HG03521 (cell line): Measurements from ENCODE around the gene TRMT61B.
A peak's percentile ranks its signal among the peaks of the same experiment; 100 is the strongest.

Source experiments
- ATAC-seq: cut with Tn5 transposase; IDR thresholded peaks from one replicate; pipeline ENCODE4 v1.9.1; 2021; ENCODE audit warnings: mild to moderate bottlenecking, moderate library complexity; ENCODE audit not compliant: unreplicated experiment

Gene TRMT61B

DNA sequence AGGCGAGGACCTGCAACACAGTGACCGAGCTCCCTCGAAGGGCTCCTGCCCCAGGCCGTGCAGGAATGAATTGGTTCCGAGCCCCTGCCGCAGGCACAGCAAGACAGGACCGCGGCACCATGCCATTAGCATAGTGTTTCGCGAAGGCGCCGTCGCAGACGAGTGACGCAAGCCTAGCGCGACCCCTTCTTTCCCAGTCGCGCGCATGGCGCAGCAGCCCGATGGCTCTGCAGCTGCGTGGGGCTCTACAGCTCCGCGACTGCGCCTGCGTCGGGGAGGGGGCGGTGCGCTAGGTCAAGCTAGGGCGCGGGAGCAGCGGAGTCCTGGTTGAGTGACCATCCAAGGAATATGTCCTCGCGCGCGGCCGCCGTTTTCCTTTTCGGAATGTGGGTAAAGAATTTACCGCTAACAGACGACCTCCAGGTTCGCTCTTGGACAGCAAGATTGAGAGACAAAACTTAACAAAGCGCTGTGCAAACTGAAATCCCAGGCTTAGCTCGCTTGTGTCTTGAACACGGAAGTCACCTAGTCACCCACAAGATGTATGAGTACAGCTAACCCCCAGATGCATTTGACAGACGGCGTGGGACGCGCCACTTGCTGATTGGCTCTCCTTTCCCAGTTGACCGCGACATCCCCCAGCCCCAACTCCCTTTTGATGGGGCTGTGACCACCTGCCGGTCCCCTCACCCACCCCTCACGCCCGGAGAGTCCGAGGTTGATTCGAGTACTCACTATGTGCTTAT is at the start of gene TRMT61B:
TRMT61B (minus strand) TSS at position 164 of the 746 bp plus-strand sequence; CDS start at position 132, 32 bp downstream.
- peak; percentile 95 for ATAC-seq

DNA sequence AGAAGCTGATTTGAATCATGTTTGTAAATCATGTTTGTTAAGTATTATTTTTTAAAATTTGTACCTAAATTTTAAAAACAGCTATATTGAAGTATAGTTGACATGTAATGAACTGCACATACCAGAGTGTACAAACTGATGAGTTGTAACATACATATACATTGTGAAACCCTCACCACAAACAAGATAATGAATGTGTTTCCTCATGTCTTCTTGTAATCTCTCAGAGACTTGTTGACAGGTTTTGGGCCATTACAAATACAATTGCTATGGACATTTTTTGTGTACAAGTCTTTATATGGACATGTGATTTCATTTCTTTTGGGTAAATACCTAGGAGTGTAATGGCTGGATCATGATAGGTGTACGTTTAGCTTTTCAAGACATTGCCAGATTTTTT is 45.8 kb upstream of the TRMT61B start:
- no peak for ATAC-seq

GRCh38 chr2:28909655-28910353 is 39.7 kb upstream of the TRMT61B start:
- no peak for ATAC-seq

DNA sequence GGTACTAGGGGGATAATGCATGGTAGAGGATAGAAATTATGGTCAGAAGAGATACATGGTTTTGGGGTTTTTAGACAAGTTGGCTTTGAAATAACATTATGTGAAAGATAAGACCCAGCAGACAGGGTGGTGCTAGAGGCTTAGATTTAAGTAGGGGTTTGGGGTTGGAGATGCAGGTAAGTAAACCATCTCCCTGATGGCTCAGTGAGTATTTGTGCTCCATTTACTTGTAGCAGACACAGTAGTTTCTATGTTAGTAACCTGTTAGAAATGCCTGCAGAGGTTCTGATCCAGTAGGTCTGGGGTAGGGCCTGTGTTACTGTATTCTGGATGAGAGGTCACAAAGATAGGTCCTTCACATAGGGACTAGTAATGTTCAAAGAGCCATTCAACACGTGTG is 38.1 kb upstream of the TRMT61B start:
- ATAC-seq, result no peak

DNA sequence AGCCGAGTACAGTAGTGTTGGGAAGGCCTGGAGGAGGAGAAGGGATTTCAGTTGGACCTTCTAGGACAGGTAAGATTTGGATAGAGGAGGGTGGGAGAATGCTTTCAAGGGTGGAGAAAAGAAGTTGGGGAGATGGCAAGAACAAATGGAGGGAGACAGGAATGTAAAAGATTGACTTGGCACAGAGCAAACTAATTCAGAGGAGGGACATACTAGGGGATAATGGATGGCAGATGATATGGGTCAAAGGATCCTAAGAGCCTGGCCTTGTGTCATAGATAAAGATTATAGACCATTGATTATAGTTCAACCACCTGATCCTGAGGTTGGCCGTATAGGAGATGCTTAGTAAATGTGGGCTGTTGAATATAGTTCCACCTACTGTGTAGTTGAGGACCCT is 36.7 kb upstream of the TRMT61B start:
- ATAC-seq, result no peak

GRCh38 chr2:28906376-28906775 is 36.3 kb upstream of the TRMT61B start:
- ATAC-seq, result no peak

DNA sequence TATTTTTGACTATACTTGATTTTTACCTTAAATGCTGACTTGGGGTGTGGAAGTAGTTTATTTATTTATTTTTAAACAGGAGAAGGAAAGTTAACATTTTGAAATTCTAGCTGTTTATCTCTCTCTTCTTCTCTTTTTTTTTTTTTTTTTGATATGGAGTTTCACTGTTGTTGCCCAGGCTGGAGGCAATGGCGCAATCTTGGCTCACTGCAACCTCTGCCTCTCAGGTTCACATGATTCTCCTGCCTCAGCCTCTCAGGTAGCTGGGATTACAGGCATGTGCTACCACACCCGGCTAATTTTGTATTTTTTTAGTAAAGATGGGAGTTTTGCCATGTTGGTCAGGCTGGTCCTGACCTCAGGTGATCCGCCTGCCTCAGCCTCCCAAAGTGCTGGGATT is 35.4 kb upstream of the TRMT61B start:
- ATAC-seq, result no peak

- no peak for ATAC-seq
Observed at GRCh38 chr2:28904802-28905457, 34.8 kb upstream of the TRMT61B start.

GRCh38 chr2:28904295-28904694 is 34.2 kb upstream of the TRMT61B start:
- ATAC-seq, result no peak

DNA sequence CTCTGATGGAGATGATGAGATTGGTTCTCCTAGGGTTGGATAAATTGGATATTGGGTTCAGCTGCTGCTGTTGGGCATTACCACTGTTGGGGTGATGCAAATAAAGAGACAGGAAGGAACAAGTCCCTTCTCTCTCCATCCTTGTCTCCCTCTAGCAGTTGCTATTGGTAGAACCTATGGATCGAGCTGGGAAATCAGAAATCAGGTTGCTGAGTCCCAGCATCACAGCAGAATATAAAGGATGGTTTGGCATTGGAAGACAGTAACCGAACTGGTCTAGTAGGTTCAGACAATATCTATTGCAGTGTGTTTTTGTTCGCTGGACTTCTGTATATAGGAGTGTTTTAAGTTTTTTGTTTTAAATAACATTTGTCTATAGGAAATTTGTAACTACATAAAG is 32.5 kb upstream of the TRMT61B start:
- no peak for ATAC-seq

DNA sequence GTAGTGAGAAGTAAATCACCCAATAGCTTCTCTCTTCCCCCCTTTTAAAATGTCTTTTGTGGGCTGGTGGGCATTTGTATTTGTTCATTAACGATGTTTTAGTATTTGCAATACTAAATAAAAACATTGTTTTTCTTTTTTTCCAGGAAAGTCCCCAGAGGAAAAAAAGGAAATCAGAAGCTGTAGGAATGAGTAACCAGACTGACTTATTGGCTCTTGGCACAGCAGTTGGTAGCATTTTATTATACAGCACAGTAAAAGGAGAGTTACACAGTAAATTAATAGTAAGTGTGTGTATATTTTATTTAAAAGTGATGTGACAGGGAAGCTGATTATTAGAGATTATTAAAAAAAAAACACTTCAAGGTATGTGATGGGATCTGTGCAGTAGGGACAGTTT is 31.7 kb upstream of the TRMT61B start:
- ATAC-seq, result no peak

GRCh38 chr2:28901202-28901601 is 31.1 kb upstream of the TRMT61B start:
- no peak for ATAC-seq

- no peak for ATAC-seq
Observed at GRCh38 chr2:28898048-28898447, 27.9 kb upstream of the TRMT61B start.

GRCh38 chr2:28896906-28897305 is 26.8 kb upstream of the TRMT61B start:
- no peak for ATAC-seq

DNA sequence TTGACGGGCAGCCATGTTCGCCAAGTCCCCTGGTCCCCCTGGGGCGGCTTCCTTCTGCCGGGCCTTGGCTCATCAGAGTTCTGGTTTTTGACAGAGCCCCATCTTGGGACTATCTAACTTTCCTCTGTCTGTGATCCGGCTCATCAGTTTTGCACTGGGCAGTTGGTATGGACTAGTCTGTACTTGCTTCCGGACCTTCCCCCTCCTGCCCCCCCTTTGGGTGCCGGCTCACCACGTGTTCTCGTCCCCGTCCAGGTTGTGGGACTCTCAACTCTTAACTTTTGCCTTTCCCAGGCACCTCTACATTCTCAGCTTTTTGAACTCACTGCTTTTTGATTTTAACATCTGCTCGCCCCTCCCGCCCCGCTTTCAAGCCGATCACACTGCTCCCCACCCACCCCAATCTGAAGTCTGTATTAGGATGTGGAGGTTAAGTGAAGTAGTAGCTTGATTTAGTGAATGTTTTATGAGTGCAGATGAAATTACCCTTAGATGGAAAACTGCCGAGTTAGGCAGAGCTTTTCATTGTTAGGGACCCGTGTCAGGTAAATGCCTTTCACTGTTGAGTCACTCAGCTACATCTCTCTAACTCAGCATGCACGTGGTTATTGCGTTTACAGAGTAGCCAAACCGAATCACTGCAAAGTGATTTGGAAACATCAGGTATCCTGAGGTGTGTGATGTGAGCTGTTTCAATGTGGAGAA is 25.2 kb upstream of the TRMT61B start:
- ATAC-seq, result no peak

- ATAC-seq, result peak; percentile 88
Observed at GRCh38 chr2:28894470-28895188, 24.5 kb upstream of the TRMT61B start, which contains the start of gene WDR43. Gene WDR43, plus strand, starts transcription at chr2:28894667. Its CDS starts 32 bp downstream, at chr2:28894699.

DNA sequence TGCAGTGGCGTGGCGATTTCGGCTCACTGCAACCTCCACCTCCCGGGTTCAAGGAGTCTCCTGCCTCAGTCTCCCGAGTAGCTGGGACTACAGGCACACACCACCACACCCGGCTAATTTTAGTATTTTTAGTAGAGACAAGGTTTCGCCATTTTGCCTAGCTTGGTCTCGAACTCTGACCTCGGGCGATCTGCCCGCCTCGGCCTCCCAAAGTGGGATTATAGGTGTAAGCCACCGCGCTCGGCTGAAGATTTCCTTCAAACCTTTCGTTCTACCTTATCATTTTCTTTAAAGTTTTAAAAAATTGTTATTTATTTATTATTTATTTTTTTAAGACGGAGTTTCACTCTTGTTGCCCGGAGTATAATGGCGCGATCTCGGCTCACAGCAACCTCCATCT is 23.4 kb upstream of the TRMT61B start:
- ATAC-seq, result no peak

- no peak for ATAC-seq
Observed at GRCh38 chr2:28880193-28880592, 10.1 kb upstream of the TRMT61B start.

GRCh38 chr2:28871620-28872019 is 1.5 kb upstream of the TRMT61B start:
- ATAC-seq, result no peak

DNA sequence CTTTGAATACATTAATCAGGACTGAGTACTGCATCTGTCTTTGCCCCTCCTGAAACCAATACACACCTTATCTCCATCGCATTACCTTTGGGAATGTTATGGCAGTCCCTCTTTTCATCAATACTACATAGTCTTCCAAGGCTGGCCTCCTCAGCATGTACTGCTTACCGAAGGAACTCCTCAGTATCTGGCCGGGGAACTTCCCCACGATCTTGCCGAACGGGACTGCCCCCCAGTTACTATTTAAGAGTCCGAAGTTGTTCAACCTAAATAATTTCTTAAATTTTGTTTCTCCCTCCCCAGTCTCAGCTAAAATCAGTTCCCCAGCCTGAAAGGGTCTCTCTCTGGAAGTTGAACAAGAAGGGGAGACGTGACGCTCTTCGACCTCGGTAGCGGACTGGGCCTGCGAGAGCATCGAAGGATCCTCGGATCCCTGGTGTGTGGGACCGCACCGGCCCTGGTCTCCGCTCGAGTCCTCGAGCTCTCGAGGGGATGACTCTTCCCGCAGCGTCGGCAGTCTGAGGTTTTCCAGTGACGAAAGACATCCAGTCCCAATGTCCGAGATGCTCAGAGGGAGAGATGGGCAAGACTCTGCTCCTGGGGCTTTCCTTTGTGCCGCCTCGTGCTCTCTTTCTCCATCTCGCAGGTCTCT is 489 bp downstream of the TRMT61B start:
- peak; percentile 11 for ATAC-seq
